GM12878 (cell line): Measurements from ENCODE around the gene CD9. TPM values are rescaled to one million over a fixed set of nuclear protein-coding genes. Genes with fewer than 3 reads are reported as not detected.

Source experiments
- ATAC-seq: fragments of 200-7000 bp; cut with Tn5 transposase; 3 replicates; pipeline ENCODE4 v1.9.1; 2020; ENCODE audit warnings: mild to moderate bottlenecking, moderate library complexity
- BruUV-seq: library from RNA; stranded (reverse); fragments of 400-500 nt; replicated peaks from 2 replicates; lab custom pipeline; 2021; lab: Mats Ljungman, UMichigan
- CTCF ChIA-PET: fragments of 300-600 bp; sonication (Branson Sonifier 250); formaldehyde crosslinking; extraction: SDS; loops from one replicate; lab custom pipeline; 2021; ENCODE audit warnings: inconsistent platforms; lab: Yijun Ruan, JAX
- POLR2A ChIA-PET: fragments of 350-600 bp; formaldehyde crosslinking; extraction: SDS; loops from one replicate; lab custom pipeline; 2021; ENCODE audit warnings: inconsistent platforms; lab: Charles Lee
- RAD21 ChIA-PET: fragments of 300-600 bp; sonication (Branson Sonifier 250); formaldehyde crosslinking; loops from one replicate; lab custom pipeline; 2023; ENCODE audit warnings: antibody characterized with exemption; ENCODE audit not compliant: unreplicated experiment; lab: Charles Lee
- SMC1A ChIA-PET: fragments of 300-600 bp; sonication (Branson Sonifier 250); formaldehyde crosslinking; loops from one replicate; lab custom pipeline; 2023; ENCODE audit not compliant: unreplicated experiment, uncharacterized antibody; lab: Charles Lee
- DNase-seq: peaks from one replicate; pipeline ENCODE4 v3.0.0-alpha.2; 2011; ENCODE audit warnings: low read depth, low spot score
- FAIRE-seq: peaks from 3 replicates; lab custom pipeline; 2011; peaks lifted over from hg19 to GRCh38; lab: Jason Lieb, UNC
- H2AFZ ChIP-seq: 2 replicates; pipeline ENCODE4 v1.6.0; 2011; ENCODE audit warnings: low read depth, low read length, control low read depth; ENCODE audit not compliant: control insufficient read depth
- H3K27ac ChIP-seq: 2 replicates; pipeline ENCODE4 v1.5.1; 2011; ENCODE audit warnings: control low read depth; ENCODE audit not compliant: control insufficient read depth, insufficient read depth
- H3K27me3 ChIP-seq, 2 experiments: replicated peaks in 1 of 2; 2 replicates each; pipeline versions ENCODE4 v1.6.0 to v1.6.1; 2011; ENCODE audit warnings: low read length in 1 of 2; ENCODE audit not compliant: control insufficient read depth in 2 of 2, insufficient read depth in 2 of 2
- H3K36me3 ChIP-seq, 2 experiments: 2 replicates each; pipeline ENCODE4 v1.5.1; 2011; ENCODE audit warnings: low read length in 1 of 2; ENCODE audit not compliant: control insufficient read depth in 2 of 2, insufficient read depth in 2 of 2
- H3K4me1 ChIP-seq: 2 replicates; pipeline ENCODE4 v1.6.1; 2011; ENCODE audit warnings: mild to moderate bottlenecking, low read length, moderate library complexity, mixed read lengths; ENCODE audit not compliant: control insufficient read depth, insufficient read depth
- H3K4me2 ChIP-seq: 2 replicates; pipeline ENCODE4 v1.6.0; 2011; ENCODE audit warnings: control low read depth; ENCODE audit not compliant: control insufficient read depth, insufficient read depth
- H3K4me3 ChIP-seq: fragments of 200-600 bp; sonication (generic); 2 replicates; pipeline ENCODE4 v1.5.1; 2016
- H3K79me2 ChIP-seq: 2 replicates; pipeline ENCODE4 v1.6.0; 2011; ENCODE audit warnings: low read length; ENCODE audit not compliant: control insufficient read depth, insufficient read depth
- H3K9ac ChIP-seq: 2 replicates; pipeline ENCODE4 v1.8.0; 2011; ENCODE audit warnings: low read length, control low read depth, mixed read lengths; ENCODE audit not compliant: control insufficient read depth, insufficient read depth
- H3K9me3 ChIP-seq: replicated peaks from 3 replicates; pipeline ENCODE4 v1.5.1; 2011; ENCODE audit warnings: mild to moderate bottlenecking, low read length; ENCODE audit not compliant: control insufficient read depth, insufficient read depth
- H4K20me1 ChIP-seq: 2 replicates; pipeline ENCODE4 v1.6.0; 2011; ENCODE audit not compliant: control insufficient read depth, insufficient read depth
- BMI1 ChIP-seq: fragments of 450-650 bp; IDR thresholded peaks from 2 replicates; pipeline ENCODE4 v1.6.1; 2016; ENCODE audit warnings: mild to moderate bottlenecking, moderate library complexity, borderline replicate concordance
- CREM ChIP-seq: IDR thresholded peaks from 2 replicates; pipeline ENCODE4 v1.6.1; 2014; ENCODE audit warnings: antibody characterized with exemption, low read depth
- E4F1 ChIP-seq: fragments of 450-650 bp; IDR thresholded peaks from 2 replicates; pipeline ENCODE4 v1.6.1; 2018; ENCODE audit warnings: borderline replicate concordance, mild to moderate bottlenecking; ENCODE audit not compliant: partially characterized antibody
- EP300 ChIP-seq, 2 experiments: fragments of 150-350 bp in 1 of 2; IDR thresholded peaks; 2 replicates each; pipeline ENCODE4 v1.6.1; 2011 to 2012; ENCODE audit warnings: low read depth in 2 of 2, low read length in 2 of 2, borderline replicate concordance in 1 of 2, improper control_type of control experiment in 1 of 2, inconsistent platforms in 1 of 2; ENCODE audit not compliant: control insufficient read depth in 1 of 2
- FOS ChIP-seq: IDR thresholded peaks from 3 replicates; pipeline ENCODE4 v1.6.1; 2011; ENCODE audit warnings: borderline replicate concordance; ENCODE audit not compliant: insufficient read length; ENCODE audit errors: extremely low read depth
- FOXM1 ChIP-seq: IDR thresholded peaks from 2 replicates; pipeline ENCODE4 v1.6.1; 2012; ENCODE audit warnings: low read depth, mild to moderate bottlenecking, inconsistent platforms, low read length, moderate library complexity
- IRF4 ChIP-seq: IDR thresholded peaks from 2 replicates; pipeline ENCODE4 v1.6.1; 2011; ENCODE audit warnings: low read depth, low read length
- LARP7 ChIP-seq: fragments of 450-650 bp; IDR thresholded peaks from 2 replicates; pipeline ENCODE4 v1.6.1; 2017; ENCODE audit warnings: mild to moderate bottlenecking
- MLLT1 ChIP-seq: fragments of 450-650 bp; IDR thresholded peaks from 2 replicates; pipeline ENCODE4 v1.6.1; 2016; ENCODE audit warnings: mild to moderate bottlenecking
- MTA2 ChIP-seq: fragments of 450-650 bp; IDR thresholded peaks from 2 replicates; pipeline ENCODE4 v1.6.1; 2016; ENCODE audit warnings: low read depth, mild to moderate bottlenecking, moderate library complexity
- MYB ChIP-seq: fragments of 150-350 bp; IDR thresholded peaks from 2 replicates; pipeline ENCODE4 v1.6.1; 2014; ENCODE audit warnings: mild to moderate bottlenecking, low read depth, low read length, borderline replicate concordance
- NFYA ChIP-seq: IDR thresholded peaks from 2 replicates; pipeline ENCODE4 v1.6.1; 2011; ENCODE audit warnings: low read depth, mild to moderate bottlenecking, low read length, improper control_type of control experiment, borderline replicate concordance
- NFYB ChIP-seq: IDR thresholded peaks from 2 replicates; pipeline ENCODE4 v1.6.1; 2011; ENCODE audit warnings: low read depth, mild to moderate bottlenecking, low read length, improper control_type of control experiment, moderate library complexity; ENCODE audit not compliant: insufficient read depth
- NR2C1 ChIP-seq: fragments of 450-650 bp; IDR thresholded peaks from 2 replicates; pipeline ENCODE4 v1.6.1; 2017; ENCODE audit warnings: antibody characterized with exemption, mild to moderate bottlenecking, moderate library complexity
- RFX5 ChIP-seq: IDR thresholded peaks from 2 replicates; pipeline ENCODE4 v1.6.1; 2011; ENCODE audit warnings: low read depth, low read length, improper control_type of control experiment
- SP1 ChIP-seq: IDR thresholded peaks from one replicate; pipeline ENCODE4 v1.6.1; 2011; ENCODE audit warnings: low read depth, low read length
- ZBED1 ChIP-seq: IDR thresholded peaks from 2 replicates; pipeline ENCODE4 v1.6.1; 2016; ENCODE audit warnings: borderline replicate concordance
- WGBS: methylation state at CpG from one replicate; pipeline ENCODE4 v1.1.6; 2016; ENCODE audit warnings: low lambda C conversion rate; ENCODE audit not compliant: insufficient replicate concordance, insufficient coverage; ENCODE audit errors: missing lambda C conversion rate; 5-methylcytosine and 5-hydroxymethylcytosine counted together
- in situ Hi-C: fragments of 300-500 bp; cut with MboI; formaldehyde crosslinking; loops from 9 replicates; pipeline ENCODE4 v1.14.3; 2018; ENCODE audit warnings: mixed read lengths
- intact Hi-C: fragments of 100-400 bp; cut with micrococcal nuclease; formaldehyde crosslinking; loops from one replicate; pipeline ENCODE4 v1.14.2; 2022; ENCODE audit not compliant: unreplicated experiment
- polyA plus RNA-seq, 11 experiments: library from polyadenylated mRNA; depleted of rRNA in 4 of 11; unstranded in 6 of 11; stranded (reverse) in 5 of 11; fragments of >200 nt; fragmentation: Nextera tagmentation in 4 of 11; fragmentation: Illumina TruSeq in 1 of 11; extraction: Ambion mirVana in 4 of 11; extraction: Trizol in 1 of 11; gene quantifications; 1 replicate in 1 of 11; 2 replicates in 10 of 11; pipeline versions ENCODE4 v1.2.1 to v1.2.3, GENCODE V29; 2011 to 2016; ENCODE audit warnings: inconsistent platforms in 2 of 11, missing spikeins in 2 of 11, low read depth in 1 of 11
- total RNA-seq, 4 experiments: library from RNA; depleted of rRNA in 3 of 4; stranded (reverse); fragments of >200 nt in 3 of 4; fragmentation: Illumina TruSeq in 1 of 4; extraction: Trizol in 1 of 4; gene quantifications; 2 replicates each; pipeline versions ENCODE4 v1.2.1 to v1.2.3, GENCODE V29; 2013 to 2021

The CD9 gene
- total and polyA plus RNA-seq, 10 of the 15 experiments (the other 5 are each of a cell fraction or from before 2014, with no cell fraction given), result 4.8 to 29.9 (median 9.7) TPM

GRCh38 chr12:6262623-6263022 lies 62.4 kb downstream of the CD9 start (continued):
- TF ChIP-seq NFYB (no peak), NR2C1 (no peak), MYB (no peak), RFX5 (no peak)
- TF ChIP-seq, all 136 proteins: peak for 0

GRCh38 chr12:6263931-6264330 lies 63.7 kb downstream of the CD9 start:
- ChIA-PET RAD21 (no interaction called here), SMC1A (interaction anchor here (1.5 kb wide), 1 partner anchor 13 kb away, joined by 5 read pairs; no protein-coding TSS in a partner anchor), CTCF (interaction anchor here (1.6 kb wide), 2 partner anchors 15 to 68 kb away, joined by 4 to 6 read pairs; no protein-coding TSS in a partner anchor), POLR2A (interaction anchor here (1.1 to 1.8 kb wide), 2 partner anchors 62 to 63 kb away, joined by 4 read pairs; partner anchors contain the start of gene CD9)
- no peak overlapping the region for H3K4me3 ChIP-seq
- no peaks in the 10 kb centered on the region for H3K79me2 ChIP-seq
- no peak overlapping the region for H3K9ac ChIP-seq
- WGBS, result 24% methylated on average over 4 of the region's 4 CpGs
- ATAC-seq (no peak), DNase-seq (no peak), FAIRE-seq (no peak)
- H3K27ac ChIP-seq, result no peak overlapping the region
- no peaks in the 10 kb centered on the region for H3K36me3 ChIP-seq
- BruUV-seq, result no TSS peak
- peaks cover 4% of the 10 kb centered on the region for H3K4me1 ChIP-seq
- H3K27me3 ChIP-seq, result no peaks in the 10 kb centered on the region
- no peak for TF ChIP-seq FOXM1
- no peak for TF ChIP-seq NFYA
- no peak for TF ChIP-seq CREM
- no peak for TF ChIP-seq BMI1
- TF ChIP-seq MTA2, result no peak
- TF ChIP-seq LARP7, result no peak
- TF ChIP-seq FOS, result no peak
- no peak for TF ChIP-seq IRF4
- no peak for TF ChIP-seq SP1
- no peak for TF ChIP-seq ZBED1
- TF ChIP-seq E4F1, result no peak
- TF ChIP-seq MLLT1, result no peak
- no peak for TF ChIP-seq EP300 (IDR thresholded peaks at IDR 0.05; ENCODE audit: borderline replicate concordance in 1 of 2, control insufficient read depth in 1 of 2, low read depth in 2 of 2, low read length in 2 of 2)
- intact Hi-C loops, result no loop called here
- H3K9me3 ChIP-seq, result no peaks in the 10 kb centered on the region
- no peak overlapping the region for H2AFZ ChIP-seq
- no peaks in the 10 kb centered on the region for H4K20me1 ChIP-seq
- in situ Hi-C loops, result no loop called here
- H3K4me2 ChIP-seq, result no peak overlapping the region
